H9 (cell line): Measurements from ENCODE around the gene RAB6B. TPM values are rescaled to one million over a fixed set of nuclear protein-coding genes. Genes with fewer than 3 reads are reported as not detected.

Experiments used
- DNase-seq: peaks from one replicate; pipeline ENCODE4 v3.0.0-alpha.2; 2017
- H2AFZ ChIP-seq: one replicate; pipeline ENCODE4 v1.6.1; 2013; ENCODE audit warnings: mild to moderate bottlenecking, low read length, control low read depth, moderate library complexity
- H2AK5ac ChIP-seq: 2 replicates; pipeline ENCODE4 v1.6.1; 2013; ENCODE audit warnings: low read length, control low read depth, mixed read lengths; ENCODE audit not compliant: insufficient read length
- H2BK120ac ChIP-seq: one replicate; pipeline ENCODE4 v1.6.1; 2013; ENCODE audit warnings: low read depth, mild to moderate bottlenecking, low read length, control low read depth, inconsistent platforms; ENCODE audit not compliant: poor library complexity, severe bottlenecking
- H2BK12ac ChIP-seq: 2 replicates; pipeline ENCODE4 v1.6.1; 2013; ENCODE audit warnings: low read length, control low read depth, mixed read lengths, low read depth; ENCODE audit not compliant: insufficient read length
- H2BK15ac ChIP-seq: 2 replicates; pipeline ENCODE4 v1.6.1; 2013; ENCODE audit warnings: low read depth, low read length, control low read depth
- H2BK20ac ChIP-seq: one replicate; pipeline ENCODE4 v1.6.1; 2013; ENCODE audit warnings: low read depth, mild to moderate bottlenecking, low read length, control low read depth, inconsistent platforms; ENCODE audit not compliant: poor library complexity, severe bottlenecking
- H2BK5ac ChIP-seq: 2 replicates; pipeline ENCODE4 v1.6.1; 2013; ENCODE audit warnings: low read length, control low read depth, mixed read lengths; ENCODE audit not compliant: insufficient read length
- H3K14ac ChIP-seq: 2 replicates; pipeline ENCODE4 v1.6.1; 2013; ENCODE audit warnings: low read length, control low read depth; ENCODE audit not compliant: insufficient read depth
- H3K18ac ChIP-seq: 2 replicates; pipeline ENCODE4 v1.6.1; 2013; ENCODE audit warnings: low read depth, mild to moderate bottlenecking, mixed read lengths, low read length, control low read depth; ENCODE audit not compliant: insufficient read length
- H3K23ac ChIP-seq: 2 replicates; pipeline ENCODE4 v1.6.1; 2013; ENCODE audit warnings: low read length, control low read depth, mixed read lengths, low read depth; ENCODE audit not compliant: insufficient read length
- H3K23me2 ChIP-seq: 2 replicates; pipeline ENCODE4 v1.6.1; 2013; ENCODE audit warnings: low read depth, mild to moderate bottlenecking, mixed read lengths, low read length, control low read depth; ENCODE audit not compliant: insufficient read length, poor library complexity, severe bottlenecking
- H3K27ac ChIP-seq: 2 replicates; pipeline ENCODE4 v1.5.1; 2013; ENCODE audit warnings: low read length, control low read depth, mixed read lengths, low read depth; ENCODE audit not compliant: insufficient read length
- H3K27me3 ChIP-seq: 2 replicates; pipeline ENCODE4 v1.6.1; 2013; ENCODE audit warnings: low read length, control low read depth, inconsistent platforms; ENCODE audit not compliant: insufficient read depth
- H3K4ac ChIP-seq: 2 replicates; pipeline ENCODE4 v1.6.1; 2013; ENCODE audit warnings: low read depth, mild to moderate bottlenecking, control low read depth, inconsistent platforms, low read length, moderate library complexity
- H3K4me1 ChIP-seq: 2 replicates; pipeline ENCODE4 v1.6.1; 2013; ENCODE audit warnings: low read length, control low read depth, inconsistent platforms; ENCODE audit not compliant: insufficient read depth
- H3K4me2 ChIP-seq: 2 replicates; pipeline ENCODE4 v1.6.1; 2013; ENCODE audit warnings: low read length, control low read depth, mixed read lengths; ENCODE audit not compliant: insufficient read length, insufficient read depth
- H3K56ac ChIP-seq: 2 replicates; pipeline ENCODE4 v1.6.1; 2013; ENCODE audit warnings: low read depth, mild to moderate bottlenecking, mixed read lengths, low read length, control low read depth; ENCODE audit not compliant: insufficient read length
- H3K79me1 ChIP-seq: 2 replicates; pipeline ENCODE4 v1.6.1; 2013; ENCODE audit warnings: low read depth, mild to moderate bottlenecking, moderate library complexity, low read length, control low read depth, inconsistent platforms; ENCODE audit not compliant: insufficient read depth, poor library complexity, severe bottlenecking
- H3K79me2 ChIP-seq: 2 replicates; pipeline ENCODE4 v1.6.1; 2013; ENCODE audit warnings: low read length, control low read depth, inconsistent platforms; ENCODE audit not compliant: insufficient read depth
- H3K9ac ChIP-seq: 2 replicates; pipeline ENCODE4 v1.6.1; 2013; ENCODE audit warnings: low read length, control low read depth, mixed read lengths; ENCODE audit not compliant: insufficient read length; ENCODE audit errors: extremely low read depth
- H3K9me3 ChIP-seq: one replicate; pipeline ENCODE4 v1.6.1; 2013; ENCODE audit warnings: low read depth, low read length, inconsistent platforms; ENCODE audit not compliant: control insufficient read depth
- H3T11ph ChIP-seq: one replicate; pipeline ENCODE4 v1.6.1; 2013; ENCODE audit warnings: mild to moderate bottlenecking, low read length, control low read depth, inconsistent platforms
- H4K20me1 ChIP-seq: one replicate; pipeline ENCODE4 v1.6.1; 2013; ENCODE audit not compliant: control insufficient read depth, insufficient read length, insufficient read depth
- H4K5ac ChIP-seq: 2 replicates; pipeline ENCODE4 v1.6.1; 2013; ENCODE audit warnings: low read depth, mild to moderate bottlenecking, mixed read lengths, low read length, control low read depth; ENCODE audit not compliant: insufficient read length
- H4K8ac ChIP-seq: replicated peaks from 2 replicates; pipeline ENCODE4 v1.6.1; 2013; ENCODE audit warnings: low read length, control low read depth, mixed read lengths, low read depth; ENCODE audit not compliant: insufficient read length
- H4K91ac ChIP-seq: 2 replicates; pipeline ENCODE4 v1.6.1; 2013; ENCODE audit warnings: low read depth, mild to moderate bottlenecking, moderate library complexity, mixed read lengths, low read length, control low read depth; ENCODE audit not compliant: insufficient read length
- H3K27ac Mint-ChIP-seq, 3 experiments: 2 replicates in 2 of 3; 3 replicates in 1 of 3; pipeline ENCODE4 v1.8.0; 2020 to 2021; ENCODE audit warnings: mixed read lengths in 3 of 3, mild to moderate bottlenecking in 1 of 3, moderate library complexity in 1 of 3
- H3K27me3 Mint-ChIP-seq: 2 replicates; pipeline ENCODE4 v1.8.0; 2021; ENCODE audit warnings: low read depth, mild to moderate bottlenecking, moderate library complexity, mixed read lengths
- H3K36me3 Mint-ChIP-seq, 3 experiments: 2 replicates in 2 of 3; 3 replicates in 1 of 3; pipeline ENCODE4 v1.8.0; 2020 to 2021; ENCODE audit warnings: low read depth in 3 of 3, mixed read lengths in 3 of 3; ENCODE audit not compliant: insufficient read depth in 1 of 3
- H3K4me1 Mint-ChIP-seq, 2 experiments: 2 replicates each; pipeline ENCODE4 v1.8.0; 2020; ENCODE audit warnings: mixed read lengths in 2 of 2
- H3K4me3 Mint-ChIP-seq, 2 experiments: 2 replicates in 1 of 2; 3 replicates in 1 of 2; pipeline ENCODE4 v1.8.0; 2020 to 2021; ENCODE audit warnings: mild to moderate bottlenecking in 2 of 2, mixed read lengths in 2 of 2, moderate library complexity in 1 of 2
- H3K9me3 Mint-ChIP-seq, 2 experiments: 2 replicates in 1 of 2; 3 replicates in 1 of 2; pipeline ENCODE4 v1.8.0; 2020; ENCODE audit warnings: mild to moderate bottlenecking in 2 of 2, mixed read lengths in 2 of 2, moderate library complexity in 1 of 2
- CTCF ChIP-seq: fragments of 200-600 bp; sonication (generic); conservative IDR thresholded peaks from 3 replicates; pipeline ENCODE4 v1.8.0; 2021; ENCODE audit warnings: antibody characterized with exemption, mild to moderate bottlenecking
- WGBS: extraction: QIAGEN DNeasy Blood & Tissue Kit; methylation state at CpG from one replicate; pipeline ENCODE4 v1.1.7; 2013; ENCODE audit warnings: missing lambda C conversion rate, low lambda C conversion rate, mixed read lengths; ENCODE audit not compliant: insufficient read length; ENCODE audit errors: extremely low coverage; 5-methylcytosine and 5-hydroxymethylcytosine counted together
- total RNA-seq: library from RNA; stranded (reverse); gene quantifications from 2 replicates; pipeline ENCODE4 v1.2.1, GENCODE V29; 2021

Gene RAB6B
- total RNA-seq, 1 experiment from 2014 or later = 12.3 TPM

- no peak overlapping the region for H3K14ac ChIP-seq
- peaks cover 30 to 31% of the 10 kb centered on the region in 2 experiments for H3K4me1 Mint-ChIP-seq
- H3K27me3 Mint-ChIP-seq = no peaks in the 10 kb centered on the region
- H3K4me2 ChIP-seq = no peak overlapping the region
- no peak overlapping the region for H2AK5ac ChIP-seq
- H2BK120ac ChIP-seq = no peak overlapping the region
- no peak overlapping the region for H2AFZ ChIP-seq
- H3K9ac ChIP-seq = no peak overlapping the region
- H3K79me2 ChIP-seq = no peaks in the 10 kb centered on the region
- H3K56ac ChIP-seq = no peak overlapping the region
- WGBS = no CpG with 5 or more reads among the region's 2 CpGs
- TF ChIP-seq CTCF = no peak
- H3K27me3 ChIP-seq = no peaks in the 10 kb centered on the region
- H3K23ac ChIP-seq = no peak overlapping the region
- DNase-seq = no peak
- no peak overlapping the region for H3K18ac ChIP-seq
- H2BK12ac ChIP-seq = no peak overlapping the region
- no peak overlapping the region for H2BK20ac ChIP-seq
- no peak overlapping the region for H3K27ac ChIP-seq
- peaks cover 2% of the 10 kb centered on the region; the same call in 1 of the 2 replicates for H3K4me1 ChIP-seq
- no peak overlapping the region for H3T11ph ChIP-seq
- no peak overlapping the region for H3K27ac Mint-ChIP-seq
- no peak overlapping the region for H3K4me3 Mint-ChIP-seq
- H4K91ac ChIP-seq = no peak overlapping the region
- no peak overlapping the region for H2BK5ac ChIP-seq
- H3K36me3 Mint-ChIP-seq = no peaks in the 10 kb centered on the region; a peak in 1 of 7 replicates
- no peak overlapping the region for H2BK15ac ChIP-seq
- H4K8ac ChIP-seq = no peak overlapping the region
- H3K9me3 ChIP-seq = no peaks in the 10 kb centered on the region
- no peak overlapping the region for H4K5ac ChIP-seq
- H3K4ac ChIP-seq = no peak overlapping the region
- H3K23me2 ChIP-seq = no peaks in the 10 kb centered on the region
- H3K9me3 Mint-ChIP-seq = no peaks in the 10 kb centered on the region
- no peaks in the 10 kb centered on the region for H4K20me1 ChIP-seq
- H3K79me1 ChIP-seq = no peaks in the 10 kb centered on the region
Measured at GRCh38 chr3:133856316-133856715, 39.4 kb downstream of the RAB6B start.
